AML-193 (cell line): Measurements from ENCODE around the gene SLC25A4.

ENCODE experiments used
- DNase-seq, 2 experiments: peaks; one replicate each; lab custom pipeline; 2025; lab: John Stamatoyannopoulos, UW

SLC25A4 gene

DNA sequence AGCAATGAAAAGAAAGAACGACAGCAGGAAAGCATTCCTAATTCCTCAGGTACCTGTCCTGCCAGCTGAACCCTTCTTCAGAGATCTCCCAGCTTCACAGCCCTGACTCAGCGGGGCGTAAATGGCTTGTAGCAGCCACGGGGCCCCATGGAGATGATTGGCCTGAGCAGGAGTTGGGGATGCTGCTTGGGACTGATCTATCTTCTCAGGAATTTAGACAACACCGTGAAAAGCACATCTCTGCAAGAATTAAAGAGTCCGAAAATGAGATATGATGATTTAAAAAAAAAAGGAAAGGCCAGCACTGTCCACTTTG is 22.5 kb upstream of the SLC25A4 start:
- DNase-seq, result no peak

GRCh38 chr4:185122681-185123345 is 20.3 kb upstream of the SLC25A4 start:
- no peak for DNase-seq

DNA sequence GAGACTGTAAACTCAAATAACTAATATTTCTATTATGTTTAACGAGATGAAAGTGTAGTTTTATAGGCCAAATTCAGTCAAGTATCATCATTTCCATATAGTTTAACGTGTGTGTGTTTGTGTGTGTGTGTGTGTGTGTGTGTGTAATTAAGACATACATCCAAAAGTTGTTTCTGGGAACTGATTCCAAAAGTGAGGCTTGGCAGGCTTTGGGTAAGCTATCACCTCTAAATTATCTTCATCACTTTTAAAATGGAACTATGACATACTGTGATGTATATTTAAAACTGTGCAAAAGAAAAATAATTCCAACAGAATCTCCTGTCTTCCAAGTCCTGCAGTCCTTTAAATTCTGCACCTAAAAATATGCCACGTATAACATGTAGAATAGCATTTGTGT is 19.1 kb upstream of the SLC25A4 start:
- DNase-seq, result no peak

GRCh38 chr4:185127021-185127925 is 15.8 kb upstream of the SLC25A4 start:
- no peak for DNase-seq

GRCh38 chr4:185128272-185129119 is 14.6 kb upstream of the SLC25A4 start:
- DNase-seq, result no peak

- DNase-seq, result peak; percentile 36 to 48
Measured at GRCh38 chr4:185134307-185134869, 8.7 kb upstream of the SLC25A4 start.

DNA sequence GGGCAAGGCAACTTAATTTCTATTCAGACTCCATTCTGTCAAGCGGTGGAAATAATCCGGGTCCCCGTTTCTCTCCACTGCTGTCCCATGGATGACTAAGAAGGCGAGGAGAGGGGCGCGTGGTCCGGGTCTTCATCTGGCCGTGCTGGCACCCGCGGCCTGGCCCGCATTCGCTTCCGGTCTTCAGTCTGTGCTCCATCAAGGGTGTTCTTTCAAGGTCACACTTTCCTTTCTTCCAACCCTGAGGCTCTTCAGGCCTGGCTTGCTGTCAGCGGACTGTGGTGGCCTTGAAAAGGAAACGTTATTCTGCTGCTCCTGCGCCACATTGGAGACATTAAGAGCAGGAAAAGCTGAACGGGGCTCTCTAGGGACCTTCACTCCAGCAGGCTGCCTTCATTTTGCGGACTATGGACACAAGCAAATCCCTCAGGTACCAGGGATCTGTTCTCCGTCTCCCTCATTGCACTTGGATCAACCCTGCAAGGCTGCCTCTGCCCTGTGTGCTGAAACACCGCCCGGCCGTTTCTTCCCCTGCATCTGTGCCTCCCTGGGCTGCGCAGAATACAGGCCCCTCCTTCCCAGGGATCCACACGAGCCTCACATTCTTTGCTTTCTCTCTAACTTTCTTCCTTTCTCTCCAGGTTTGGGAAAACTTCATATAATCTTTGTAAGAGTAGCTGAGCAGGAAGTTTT is 5.7 kb upstream of the SLC25A4 start:
- no peak for DNase-seq

DNA sequence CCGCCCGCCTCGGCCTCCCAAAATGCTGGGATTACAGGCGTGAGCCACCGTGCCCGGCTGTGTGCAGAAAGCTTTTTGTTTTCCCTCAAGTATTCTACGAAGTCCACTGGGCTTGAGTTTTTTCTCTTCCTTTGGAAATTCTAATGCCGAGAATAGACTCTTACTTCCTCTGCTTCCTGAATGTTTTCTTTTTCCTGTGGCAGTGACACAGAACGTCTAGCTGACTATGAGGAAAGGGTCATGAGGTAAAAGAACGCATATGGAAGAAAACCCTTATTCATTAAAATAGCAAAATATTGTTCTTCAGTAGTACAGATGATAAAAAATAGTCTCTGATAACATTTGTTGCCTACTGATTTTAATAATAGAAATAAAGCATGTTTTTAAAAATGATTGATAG is 4.9 kb upstream of the SLC25A4 start:
- no peak for DNase-seq

DNA sequence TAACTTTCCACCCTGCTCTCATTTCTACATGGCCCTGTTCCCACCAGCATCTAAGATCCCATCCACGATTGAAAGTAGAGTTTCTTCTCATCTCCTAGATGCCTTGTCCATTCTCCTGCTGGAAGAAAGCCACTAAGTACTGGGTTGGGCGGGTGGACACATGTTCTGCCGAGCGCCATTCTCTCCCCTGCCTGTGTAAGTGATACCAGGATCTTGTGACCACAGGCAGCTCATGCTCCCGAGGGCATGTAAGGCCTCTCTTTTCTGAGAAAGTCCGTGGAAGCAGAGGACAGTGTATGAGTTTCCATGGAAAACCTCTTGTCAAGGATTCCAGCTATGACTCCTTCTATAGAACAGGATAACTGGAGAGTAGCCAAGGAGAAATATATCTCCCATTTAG is 3.3 kb upstream of the SLC25A4 start:
- no peak for DNase-seq

GRCh38 chr4:185141777-185142176 is 1.3 kb upstream of the SLC25A4 start:
- no peak for DNase-seq

GRCh38 chr4:185142564-185142911 is 528 bp upstream of the SLC25A4 start:
- DNase-seq, result no peak

- no peak for DNase-seq
Measured at GRCh38 chr4:185143601-185143969, 519 bp downstream of the SLC25A4 start.

- DNase-seq, result no peak
Measured at GRCh38 chr4:185144601-185145240, 1.7 kb downstream of the SLC25A4 start.

DNA sequence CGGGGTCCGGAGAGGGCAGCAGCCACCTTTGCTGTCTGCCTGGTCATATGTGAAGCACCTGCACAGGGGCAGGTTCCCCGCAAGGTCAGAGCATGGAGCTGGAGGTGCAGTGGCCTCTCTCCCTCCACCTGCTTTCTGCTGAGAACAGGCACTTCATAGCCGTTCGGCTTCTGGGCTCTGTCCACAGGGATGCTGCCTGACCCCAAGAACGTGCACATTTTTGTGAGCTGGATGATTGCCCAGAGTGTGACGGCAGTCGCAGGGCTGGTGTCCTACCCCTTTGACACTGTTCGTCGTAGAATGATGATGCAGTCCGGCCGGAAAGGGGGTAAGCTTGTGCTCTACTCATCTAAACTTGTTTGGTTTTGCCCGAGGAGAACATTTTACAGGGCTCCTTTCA is 2.5 kb downstream of the SLC25A4 start:
- no peak for DNase-seq

DNA sequence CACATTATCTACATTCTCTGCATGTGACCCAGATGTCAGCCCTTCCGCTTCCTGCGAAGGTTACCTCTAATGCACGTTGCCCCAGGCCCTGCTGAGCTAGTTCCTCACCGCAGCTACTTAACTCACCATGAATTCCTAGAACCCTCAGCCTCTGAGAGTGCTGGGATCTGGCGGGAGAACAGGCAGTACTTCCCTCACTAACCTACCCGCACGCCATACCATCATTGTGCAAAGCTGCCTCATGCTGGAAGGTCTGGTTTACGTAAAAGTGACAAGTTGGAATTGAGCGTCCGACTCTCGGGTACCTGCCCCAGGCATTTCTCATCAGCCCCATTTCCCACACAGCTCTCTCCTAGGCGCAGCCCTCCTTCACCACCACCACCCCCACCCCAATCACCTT is 6.3 kb downstream of the SLC25A4 start:
- no peak for DNase-seq

- no peak for DNase-seq
Measured at GRCh38 chr4:185151296-185151695, 8.2 kb downstream of the SLC25A4 start.

DNA sequence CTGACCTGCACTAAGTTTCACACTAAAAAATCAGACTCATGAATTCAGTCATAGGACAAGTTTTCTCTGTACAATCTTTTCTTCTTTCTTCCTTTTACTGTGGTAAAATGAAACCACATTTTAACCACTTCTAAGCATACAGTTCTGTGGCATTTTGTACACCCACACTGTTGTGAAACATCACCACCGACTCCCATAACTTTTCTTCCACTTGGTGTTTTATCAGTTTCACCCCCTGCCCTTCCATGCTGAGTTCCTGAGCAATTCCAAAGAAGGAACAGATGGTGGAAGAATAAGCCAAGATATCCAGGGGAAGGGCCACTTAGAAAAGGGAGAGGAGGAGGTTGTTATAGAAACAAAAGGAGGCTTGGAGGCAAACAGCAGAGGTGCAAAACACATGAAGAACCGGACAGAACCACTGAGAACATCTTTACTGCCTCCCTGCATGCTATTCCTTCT is 22.6 kb downstream of the SLC25A4 start:
- peak; percentile 30 to 58 for DNase-seq

DNA sequence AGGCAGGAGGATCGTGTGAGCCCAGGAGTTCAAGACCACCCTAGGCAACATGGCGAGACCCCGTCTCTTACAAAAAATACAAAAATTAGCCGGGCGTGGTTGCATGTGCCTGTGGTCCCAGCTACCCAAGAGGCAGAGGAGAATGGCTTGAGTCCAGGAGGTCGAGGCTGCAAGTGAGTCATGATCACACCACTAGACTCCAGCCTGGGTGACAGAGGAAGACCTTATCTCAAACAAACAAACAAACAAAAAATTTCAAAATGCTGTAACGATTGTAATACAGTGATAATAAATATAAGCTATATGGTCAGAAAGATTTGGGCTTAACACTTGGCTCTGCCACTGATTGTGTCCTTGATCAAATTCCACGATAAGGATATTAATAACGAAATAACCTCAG is 24.2 kb downstream of the SLC25A4 start:
- no peak for DNase-seq

- DNase-seq, result no peak
Measured at GRCh38 chr4:185171373-185172071, 28.5 kb downstream of the SLC25A4 start.

GRCh38 chr4:185179488-185179887 is 36.4 kb downstream of the SLC25A4 start:
- DNase-seq, result no peak

- no peak for DNase-seq
Measured at GRCh38 chr4:185182239-185182638, 39.2 kb downstream of the SLC25A4 start.
